OCI-LY7 (cell line): Measurements from ENCODE around the gene DHFR.

Source experiments
- EZH2phosphoT487 ChIP-seq: fragments of 200-600 bp; sonication (generic); IDR thresholded peaks from 2 replicates; pipeline ENCODE4 v1.6.1; 2018; ENCODE audit warnings: low read depth, borderline replicate concordance, mild to moderate bottlenecking, mixed run types, antibody characterized with exemption, low read length, moderate library complexity, mixed read lengths
- TF ChIP-seq, protein P1 (sequence below): fragments of 200-600 bp; sonication (generic); conservative IDR thresholded peaks from 2 replicates; pipeline ENCODE4 v1.5.1; 2014; ENCODE audit warnings: mild to moderate bottlenecking, antibody characterized with exemption, low read length, moderate library complexity, mixed read lengths

DNA sequence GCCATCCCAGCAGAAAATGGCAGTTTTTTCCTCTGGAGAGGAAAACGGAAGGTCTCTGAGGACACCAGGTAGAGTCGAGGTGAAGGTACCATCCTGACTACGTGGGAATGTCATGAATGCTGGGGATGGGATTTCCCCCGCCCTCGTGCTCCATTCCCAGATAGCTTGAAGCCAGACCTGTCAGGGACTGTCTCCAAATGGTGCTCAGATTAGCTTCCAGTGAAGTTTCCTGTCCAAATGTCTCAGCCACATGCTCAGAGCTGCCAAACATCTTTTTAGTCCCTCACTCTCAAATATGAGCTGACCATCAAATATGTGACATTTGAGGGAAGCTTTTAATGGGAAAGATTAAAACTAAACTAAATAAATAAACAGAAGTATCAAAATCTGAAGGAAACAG, 77.1 kb downstream of the DHFR start:
- TF ChIP-seq, protein P1, sequence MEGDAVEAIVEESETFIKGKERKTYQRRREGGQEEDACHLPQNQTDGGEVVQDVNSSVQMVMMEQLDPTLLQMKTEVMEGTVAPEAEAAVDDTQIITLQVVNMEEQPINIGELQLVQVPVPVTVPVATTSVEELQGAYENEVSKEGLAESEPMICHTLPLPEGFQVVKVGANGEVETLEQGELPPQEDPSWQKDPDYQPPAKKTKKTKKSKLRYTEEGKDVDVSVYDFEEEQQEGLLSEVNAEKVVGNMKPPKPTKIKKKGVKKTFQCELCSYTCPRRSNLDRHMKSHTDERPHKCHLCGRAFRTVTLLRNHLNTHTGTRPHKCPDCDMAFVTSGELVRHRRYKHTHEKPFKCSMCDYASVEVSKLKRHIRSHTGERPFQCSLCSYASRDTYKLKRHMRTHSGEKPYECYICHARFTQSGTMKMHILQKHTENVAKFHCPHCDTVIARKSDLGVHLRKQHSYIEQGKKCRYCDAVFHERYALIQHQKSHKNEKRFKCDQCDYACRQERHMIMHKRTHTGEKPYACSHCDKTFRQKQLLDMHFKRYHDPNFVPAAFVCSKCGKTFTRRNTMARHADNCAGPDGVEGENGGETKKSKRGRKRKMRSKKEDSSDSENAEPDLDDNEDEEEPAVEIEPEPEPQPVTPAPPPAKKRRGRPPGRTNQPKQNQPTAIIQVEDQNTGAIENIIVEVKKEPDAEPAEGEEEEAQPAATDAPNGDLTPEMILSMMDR = no peak
- TF ChIP-seq EZH2phosphoT487 = no peak
